Stimulated activated CD8-positive, alpha-beta memory T cell treated with anti-CD3 and anti-CD28 coated beads, Interleukin-4, amount 100 ng/mL, for 24 hours (primary cell): ENCODE results near the gene SOD2.
"Not testable (repeated sequence)": the region's sequence is repeated elsewhere in the genome, so short reads cannot be mapped to it uniquely, and the experiment has no call there.

Source experiments
- DNase-seq: peaks from one replicate; pipeline ENCODE4 v3.0.0-alpha.2; 2020; ENCODE audit warnings: low read depth

The SOD2 gene

DNA sequence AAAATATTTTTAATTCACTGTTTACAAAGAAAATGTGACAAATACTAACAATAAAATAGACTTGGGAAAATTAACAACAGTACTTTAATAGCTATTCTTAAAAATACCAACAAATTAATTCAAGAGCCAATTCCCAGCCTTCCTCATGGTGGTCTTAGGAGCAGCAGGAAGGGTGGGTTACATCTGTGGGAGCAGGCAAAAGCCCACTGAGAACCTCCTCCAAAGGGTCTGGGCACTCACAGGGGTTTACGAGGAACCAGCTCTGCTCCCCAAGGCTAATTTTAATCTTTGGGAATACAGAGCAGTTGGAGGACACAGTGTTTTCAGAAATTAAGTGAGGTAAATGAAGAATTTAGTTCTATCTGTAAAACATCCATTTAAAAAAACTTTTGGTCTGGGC, 10.2 kb downstream of the SOD2 start:
- DNase-seq, result no peak

DNA sequence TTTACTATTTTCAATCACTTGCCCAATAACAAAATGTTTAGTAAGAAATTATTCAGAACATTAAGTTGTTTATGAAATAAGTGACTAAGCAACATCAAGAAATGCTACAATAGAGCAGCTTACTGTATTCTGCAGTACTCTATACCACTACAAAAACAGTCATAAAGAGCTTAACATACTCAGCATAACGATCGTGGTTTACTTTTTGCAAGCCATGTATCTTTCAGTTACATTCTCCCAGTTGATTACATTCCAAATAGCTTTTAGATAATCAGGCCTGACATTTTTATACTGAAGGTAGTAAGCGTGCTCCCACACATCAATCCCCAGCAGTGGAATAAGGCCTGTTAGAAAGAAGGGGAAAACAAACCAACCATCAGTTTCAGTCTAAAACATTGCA, 10.7 kb downstream of the SOD2 start:
- DNase-seq, result no peak

DNA sequence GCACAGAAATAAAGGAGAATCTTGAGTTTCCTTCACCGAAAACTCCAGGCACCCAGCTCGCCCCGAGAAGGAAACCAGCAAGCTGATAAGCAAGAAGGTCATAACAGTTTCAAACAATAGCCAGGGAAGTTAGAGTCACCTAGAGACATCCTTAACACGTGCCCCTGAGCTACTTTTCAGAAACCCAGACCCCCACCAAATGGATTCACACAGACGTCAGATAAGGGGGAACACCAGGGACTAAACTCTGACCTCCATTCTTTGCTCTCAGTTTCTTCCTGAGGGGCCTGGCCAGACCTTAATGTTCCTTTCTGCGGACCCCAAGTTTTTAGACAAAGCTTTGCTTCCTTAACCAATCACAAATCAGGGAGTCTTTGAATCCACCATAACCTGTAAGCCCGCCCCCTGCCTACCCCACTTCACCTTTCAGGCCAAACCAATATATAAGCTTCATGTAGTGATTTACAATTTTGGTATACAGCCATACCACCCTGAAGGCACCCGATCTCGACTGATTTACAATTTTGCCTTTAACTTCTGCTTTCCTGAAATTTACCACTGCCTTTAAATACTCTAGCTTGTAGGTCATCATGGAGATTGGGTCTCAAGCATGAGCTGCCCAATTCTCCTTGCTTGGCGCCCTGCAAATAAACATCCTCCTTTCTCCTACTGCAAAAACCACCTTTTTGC, 11.7 kb downstream of the SOD2 start:
- DNase-seq, result no peak

DNA sequence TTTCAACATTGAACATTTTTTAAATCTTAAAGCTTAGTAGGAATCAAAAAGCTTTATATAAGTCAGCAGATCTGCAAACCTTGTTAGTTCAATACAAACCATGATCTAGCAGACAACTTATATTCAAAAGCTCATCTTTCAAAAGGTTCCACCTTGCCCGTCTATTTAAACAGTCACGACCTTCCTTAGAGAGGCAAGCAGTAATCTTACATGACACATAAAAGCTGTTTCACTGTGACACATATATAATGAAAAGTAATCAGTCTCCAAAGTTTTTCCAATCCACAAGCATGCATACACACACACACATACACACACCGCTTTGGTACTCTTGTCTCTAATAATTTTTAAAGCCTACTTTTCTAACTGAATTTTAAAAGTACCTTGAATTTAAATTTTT, 12.9 kb downstream of the SOD2 start:
- no peak for DNase-seq

DNA sequence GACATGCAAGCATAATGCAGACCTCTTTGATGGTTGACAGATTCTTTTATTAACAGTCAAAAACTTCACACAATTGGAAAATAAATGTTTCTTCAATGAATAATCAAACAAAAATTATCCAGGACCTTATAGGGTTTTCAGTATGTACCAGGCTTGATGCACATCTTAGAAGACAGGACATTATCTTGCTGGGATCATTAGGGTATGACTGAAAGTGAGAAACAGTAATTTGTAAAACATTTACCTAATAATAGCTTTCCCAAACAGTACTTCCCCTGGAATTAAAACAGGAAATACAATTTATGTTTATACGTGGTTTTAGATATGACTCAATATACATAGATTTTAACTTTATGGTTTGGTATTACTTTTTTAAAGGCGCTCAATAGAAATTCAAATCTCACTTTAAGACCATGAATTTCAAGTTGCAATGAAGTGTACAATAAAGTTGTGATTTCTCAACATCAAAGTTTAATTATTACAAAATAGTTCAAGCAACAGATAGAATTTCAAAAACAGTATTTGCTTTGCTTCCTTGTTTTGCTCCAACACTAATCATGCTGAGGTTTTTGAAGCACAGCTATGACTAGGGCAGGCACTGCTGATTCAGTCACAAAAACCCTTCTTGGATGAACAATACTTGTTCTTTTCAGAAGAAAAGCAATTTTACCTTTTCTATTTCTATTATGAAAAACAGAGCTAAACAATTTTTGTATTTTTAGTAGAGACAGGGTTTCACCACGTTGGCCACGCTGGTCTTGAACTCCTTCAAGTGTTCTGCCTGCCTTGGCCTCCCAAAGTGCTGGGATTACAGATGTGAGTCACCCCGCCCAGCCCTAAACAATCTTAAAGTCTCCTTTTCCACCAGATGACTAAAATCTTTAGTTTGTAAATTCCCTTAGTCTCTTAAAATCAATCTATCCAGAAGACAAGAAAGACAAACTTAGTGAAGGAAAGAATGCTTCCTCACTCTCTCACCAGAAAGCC, 13.7 kb downstream of the SOD2 start:
- DNase-seq, result no peak

DNA sequence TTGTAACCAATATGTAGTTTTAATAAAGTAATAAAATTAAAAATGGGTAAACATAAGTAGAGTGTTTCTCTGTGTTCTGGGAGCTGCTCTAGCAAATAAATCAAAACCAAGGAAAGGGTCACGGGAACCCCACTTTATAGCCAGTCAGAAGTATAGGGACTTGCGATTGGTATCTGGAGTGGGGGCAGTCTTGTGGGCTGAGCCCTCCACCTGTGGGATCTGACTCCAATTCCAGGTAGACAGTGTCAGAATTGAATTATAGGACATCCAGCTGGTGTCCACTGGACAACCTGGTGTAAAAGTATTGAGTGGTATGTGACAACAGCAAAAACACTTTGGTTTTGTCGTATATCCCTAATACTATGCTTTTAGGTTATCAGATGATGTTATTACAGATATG, 14.5 kb downstream of the SOD2 start:
- DNase-seq, result no peak

DNA sequence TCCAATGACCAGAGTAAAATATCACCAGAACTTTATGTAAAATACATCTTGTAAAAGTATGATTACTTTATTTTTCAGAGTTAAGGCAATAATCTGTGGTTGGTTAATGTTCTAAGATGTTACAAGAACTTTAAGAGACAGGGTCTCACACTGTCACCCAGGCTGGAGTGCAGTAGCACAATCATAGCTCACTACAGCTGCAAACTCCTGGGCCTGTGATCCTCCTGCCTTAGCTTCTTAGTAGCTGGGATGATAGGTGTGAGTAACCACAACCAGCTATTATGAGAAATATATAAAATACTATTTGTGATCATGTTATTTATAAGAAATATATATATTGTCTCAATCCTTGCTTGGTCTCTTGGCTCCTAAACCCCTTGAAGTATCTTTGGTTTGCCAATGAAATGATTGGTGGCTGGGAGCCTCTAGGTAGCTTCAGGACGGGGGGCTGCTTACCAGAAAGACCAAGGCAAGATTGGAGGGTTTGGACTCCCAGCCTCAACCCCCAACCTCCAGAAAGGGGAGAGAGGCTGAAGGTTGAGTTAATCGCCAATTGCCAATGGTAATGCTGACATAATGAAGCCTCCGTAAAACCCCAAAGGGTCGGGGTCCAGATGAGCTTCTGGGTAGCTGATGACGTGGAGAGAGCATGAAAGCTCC, 15.4 kb downstream of the SOD2 start:
- no peak for DNase-seq

DNA sequence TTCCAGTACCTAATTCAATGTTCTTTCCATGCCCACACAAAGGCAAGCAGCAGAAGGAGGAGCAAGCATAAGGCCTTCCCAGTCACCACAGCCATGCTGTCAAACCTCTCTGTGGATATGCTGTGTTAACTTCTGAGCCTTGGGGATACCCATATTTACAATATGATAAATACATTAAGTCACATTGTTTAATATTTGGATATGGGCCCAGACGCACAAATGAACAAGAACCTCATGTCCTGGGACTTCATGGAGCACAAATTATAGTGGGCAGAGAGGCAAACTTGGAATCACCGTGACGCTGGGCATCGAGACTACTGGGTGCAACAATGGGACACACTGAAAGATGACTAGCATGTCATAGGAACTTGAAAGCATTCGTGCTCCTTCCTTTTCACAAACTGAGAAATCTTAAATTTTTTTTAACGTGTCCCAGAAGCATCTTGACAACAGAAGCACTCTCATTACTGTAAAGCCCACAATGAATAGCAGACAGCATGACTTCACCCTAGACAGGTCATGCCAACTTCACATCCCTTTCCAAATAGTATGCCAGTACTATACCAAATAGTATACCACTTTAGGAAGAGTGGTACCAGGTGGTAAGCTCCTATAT, 16.0 kb downstream of the SOD2 start:
- no peak for DNase-seq

DNA sequence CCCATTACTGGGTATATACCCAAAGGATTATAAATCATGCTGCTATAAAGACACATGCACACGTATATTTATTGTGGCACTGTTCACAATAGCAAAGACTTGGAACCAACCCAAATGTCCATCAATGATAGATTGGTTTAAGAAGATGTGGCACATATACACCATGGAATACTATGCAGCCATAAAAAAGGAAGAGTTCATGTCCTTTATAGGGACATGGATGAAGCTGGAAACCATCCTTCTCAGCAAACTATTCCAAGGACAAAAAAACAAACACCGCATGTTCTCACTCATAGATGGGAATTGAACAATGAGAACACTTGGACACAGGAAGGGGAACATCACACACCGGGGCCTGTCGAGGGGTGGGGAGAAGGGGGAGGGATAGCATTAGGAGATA, 16.8 kb downstream of the SOD2 start:
- DNase-seq, result not testable (repeated sequence)

DNA sequence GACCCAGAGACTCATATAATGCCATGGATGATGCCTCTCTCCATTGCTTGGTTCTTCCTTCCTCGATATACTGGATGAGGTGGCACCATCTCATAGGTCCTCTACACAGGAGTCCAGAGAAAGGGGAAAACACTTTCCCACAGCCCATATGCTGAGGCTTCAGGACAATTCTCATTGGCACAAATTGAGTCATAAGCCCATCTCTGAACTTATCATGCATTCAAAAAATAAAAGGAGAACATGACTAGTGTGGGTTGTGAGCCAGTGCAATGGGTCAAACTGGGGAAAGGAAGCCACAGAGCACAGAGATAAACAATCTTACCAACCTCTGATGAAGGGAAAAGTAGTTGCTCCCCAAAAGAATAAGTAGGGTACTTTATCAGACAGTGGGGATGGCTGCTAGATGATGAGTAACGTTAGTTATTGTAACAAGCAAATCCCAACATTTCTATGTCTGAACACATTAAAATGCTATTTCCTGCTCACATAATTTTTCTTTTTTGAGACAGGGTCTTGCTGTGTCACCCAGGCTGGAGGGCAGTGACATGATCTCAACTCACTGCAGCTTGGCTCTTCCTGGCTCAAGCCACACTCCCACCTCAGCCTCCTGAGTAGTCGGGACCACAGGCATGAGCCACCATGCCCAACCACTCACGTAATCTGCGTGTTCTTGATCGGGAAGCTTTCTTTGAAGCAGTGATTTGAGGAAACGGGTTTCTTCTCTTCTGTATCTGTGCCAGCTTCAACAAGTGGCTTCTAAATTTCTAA, 27.0 kb downstream of the SOD2 start:
- DNase-seq, result no peak

DNA sequence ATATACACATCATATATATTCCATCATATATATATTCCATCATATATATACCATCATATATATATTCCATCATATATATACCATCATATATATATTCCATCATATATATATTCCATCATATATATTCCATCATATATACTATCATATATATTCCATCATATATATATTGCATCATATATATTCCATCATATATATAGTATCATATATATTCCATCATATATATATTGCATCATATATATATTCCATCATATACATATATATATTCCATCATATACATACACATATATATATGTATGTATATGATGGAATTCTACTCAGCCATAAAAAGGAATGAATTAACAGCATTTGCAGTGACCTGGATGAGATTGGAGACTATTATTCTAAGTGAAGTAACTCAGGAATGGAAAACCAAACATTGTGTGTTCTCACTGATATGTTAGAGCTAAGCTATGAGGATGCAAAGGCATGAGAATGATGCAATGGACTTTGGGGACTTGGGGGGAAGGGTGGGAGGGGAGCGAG, 29.6 kb downstream of the SOD2 start:
- DNase-seq, result not testable (repeated sequence)

DNA sequence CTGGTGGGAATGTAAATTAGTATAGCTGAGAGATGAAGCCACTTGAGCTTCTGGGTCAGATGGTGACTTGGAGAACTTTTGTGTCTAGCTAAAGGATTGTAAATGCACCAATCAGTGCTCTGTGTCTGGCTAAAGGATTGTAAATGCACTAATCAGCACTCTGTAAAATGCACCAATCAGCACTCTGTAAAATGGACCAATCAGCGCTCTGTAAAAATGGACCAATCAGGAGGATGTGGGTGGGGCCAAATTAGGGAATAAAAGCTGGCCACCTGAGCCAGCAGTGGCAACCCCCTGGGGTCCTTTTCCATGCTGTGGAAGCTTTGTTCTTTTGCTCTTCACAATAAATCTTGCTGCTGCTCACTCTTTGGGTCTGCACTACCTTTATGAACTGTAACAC, 31.1 kb downstream of the SOD2 start:
- not testable (repeated sequence) for DNase-seq

DNA sequence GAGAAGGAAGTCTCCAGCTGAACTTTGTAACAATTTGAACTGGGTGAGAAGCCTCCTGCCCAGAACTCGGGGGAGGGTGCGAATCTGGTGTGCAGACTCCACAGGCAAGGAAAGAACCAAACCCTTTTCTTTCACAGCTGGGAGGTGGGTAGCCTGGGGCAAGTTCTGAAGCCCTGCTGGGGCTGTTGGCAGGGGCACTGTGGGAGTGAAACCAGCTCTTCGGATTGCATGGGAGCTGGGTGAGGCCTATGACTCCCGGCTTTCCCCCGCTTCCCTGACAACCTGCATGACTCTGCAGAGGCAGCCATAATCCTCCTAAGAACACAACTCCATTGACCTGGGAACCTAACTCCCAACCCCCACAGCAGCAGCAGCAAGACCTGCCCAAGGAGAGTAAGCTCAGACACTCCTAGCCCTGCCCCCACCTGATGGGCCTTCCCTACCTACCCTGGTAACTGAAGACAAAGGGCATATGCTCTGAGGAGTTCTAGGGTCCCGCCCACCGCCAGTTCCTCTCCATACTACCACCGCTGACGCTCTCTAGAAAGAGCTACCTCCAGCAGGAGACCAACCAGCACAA, 37.5 kb downstream of the SOD2 start:
- no peak for DNase-seq

DNA sequence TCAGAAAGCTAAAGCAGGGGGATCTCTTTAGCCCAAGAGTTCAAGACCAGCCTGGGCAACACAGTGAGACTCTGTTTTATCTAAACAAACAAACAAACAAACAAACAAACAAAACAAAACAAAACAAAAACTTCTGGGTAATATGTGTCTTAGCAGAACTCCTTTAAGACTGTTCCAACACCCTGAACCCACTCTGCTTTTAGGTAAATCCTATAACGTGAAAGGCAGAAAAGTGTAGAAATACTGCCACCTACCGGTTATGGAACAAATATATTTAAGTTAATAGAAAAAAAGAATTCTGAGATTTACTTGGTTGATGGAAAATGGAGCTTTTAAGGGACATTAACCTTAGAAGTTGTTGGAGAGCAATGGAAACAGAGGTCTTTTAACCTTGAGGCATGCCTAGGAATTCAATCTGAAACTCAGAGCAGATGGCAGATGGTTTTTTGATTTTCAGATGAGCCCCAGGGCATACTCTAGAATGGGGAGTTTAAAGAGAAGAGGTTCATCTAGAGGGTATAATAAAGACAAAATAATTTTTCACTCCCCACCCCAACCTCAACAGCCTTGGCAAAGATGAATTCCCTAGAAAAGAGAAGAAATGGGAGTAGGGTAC, 38.5 kb downstream of the SOD2 start:
- DNase-seq, result no peak

DNA sequence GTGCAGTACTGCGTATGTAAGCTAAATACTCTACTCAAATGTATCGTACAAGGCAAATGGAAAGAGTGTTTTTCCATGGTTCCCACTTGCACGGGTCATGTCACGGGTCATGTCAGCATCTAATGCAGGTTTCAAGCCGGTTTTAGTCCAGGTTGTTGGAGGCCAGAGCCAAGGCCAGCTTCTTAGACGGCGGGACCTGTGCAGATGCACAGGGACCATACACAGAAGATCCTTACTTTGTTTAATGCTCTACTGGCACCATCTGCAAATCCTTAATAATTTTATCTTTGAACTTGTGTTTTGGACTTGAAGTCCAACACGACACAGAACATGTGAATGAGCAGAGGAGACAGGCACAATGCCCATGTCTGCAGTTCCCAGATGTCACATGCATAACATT, 42.7 kb downstream of the SOD2 start:
- DNase-seq, result no peak

DNA sequence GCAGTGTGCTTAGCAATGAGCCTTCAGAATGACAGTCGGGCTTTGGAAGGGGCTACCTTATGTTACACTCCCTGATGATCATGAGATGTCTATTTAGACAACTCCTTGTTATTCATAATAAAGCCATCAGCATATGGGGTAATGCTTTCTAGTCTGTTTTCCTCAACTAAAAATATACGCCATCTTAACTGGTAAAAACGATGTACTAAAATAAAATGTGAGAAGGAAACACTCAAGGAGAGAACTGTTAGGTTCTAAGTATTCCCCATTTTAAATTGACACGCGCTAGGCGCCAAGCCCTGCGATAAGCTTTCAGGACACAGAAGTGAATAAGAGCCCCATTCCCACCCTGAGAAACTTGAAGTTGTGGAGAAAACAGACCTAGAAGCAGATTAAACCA, 43.6 kb downstream of the SOD2 start:
- no peak for DNase-seq

DNA sequence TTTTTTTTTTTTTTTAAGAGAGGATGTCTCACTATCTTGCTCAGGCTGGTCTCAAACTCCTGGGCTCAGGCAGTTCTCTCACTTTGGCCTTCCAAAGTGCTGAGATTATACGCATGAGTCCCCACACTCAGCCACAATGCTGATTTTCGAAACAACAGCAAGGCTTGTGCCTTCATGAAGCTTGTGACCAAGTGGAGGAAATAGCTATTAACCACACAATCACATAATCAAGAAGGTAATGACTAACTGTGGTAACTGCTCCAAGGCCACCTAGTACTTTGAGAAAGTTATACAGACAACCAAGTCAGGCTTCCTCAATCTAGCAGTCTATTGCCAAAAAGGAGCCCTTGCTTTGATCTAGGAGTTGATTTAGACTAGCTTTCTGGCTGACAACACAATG, 46.3 kb downstream of the SOD2 start:
- no peak for DNase-seq

DNA sequence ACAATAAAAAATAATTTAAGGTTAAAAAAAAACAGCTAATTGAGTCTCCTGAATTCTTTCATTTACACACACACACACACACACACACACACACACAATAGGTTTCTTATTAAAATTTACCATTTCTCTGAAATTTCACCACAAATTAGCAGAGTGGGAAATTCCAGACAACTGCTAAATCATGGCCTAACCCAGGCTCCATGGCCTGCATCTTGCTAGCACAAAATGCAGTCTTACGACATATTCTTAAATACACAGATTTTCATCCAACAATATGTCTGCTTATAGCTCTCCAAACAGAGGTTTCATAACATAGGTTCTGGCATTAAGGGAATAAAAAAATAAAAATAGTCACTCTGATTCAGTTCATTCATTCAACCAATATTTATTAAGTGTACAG, 46.9 kb downstream of the SOD2 start:
- DNase-seq, result no peak

DNA sequence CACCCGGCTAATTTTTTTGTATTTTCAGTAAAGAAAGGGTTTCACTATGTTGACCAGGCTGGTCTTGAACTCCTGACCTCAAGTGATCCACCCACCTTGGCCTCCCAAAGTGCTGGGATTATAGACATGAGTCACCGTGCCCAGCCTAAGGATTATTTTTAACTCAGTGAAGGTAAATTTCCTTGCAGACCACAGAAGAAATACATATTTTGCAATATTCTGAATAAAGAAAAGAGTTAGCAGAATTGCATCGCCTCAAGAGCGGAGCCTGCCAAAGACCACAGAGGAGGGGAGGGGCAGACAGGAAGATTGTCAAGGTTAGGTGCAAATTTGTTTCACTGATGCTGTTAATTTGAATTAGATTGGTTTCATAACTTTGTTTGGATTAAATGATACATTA, 47.4 kb downstream of the SOD2 start:
- DNase-seq, result no peak
